HepG2 (cell line): ENCODE data around the gene MAGI1. TPM values are rescaled to one million over a fixed set of nuclear protein-coding genes. Genes with fewer than 3 reads are reported as not detected.

Source experiments
- ATAC-seq: fragments of 200-7000 bp; cut with Tn5 transposase; 3 replicates; pipeline ENCODE4 v1.9.1; 2020; ENCODE audit warnings: mild to moderate bottlenecking, moderate library complexity
- BruUV-seq: library from RNA; stranded (reverse); fragments of 400-500 nt; replicated peaks from 2 replicates; lab custom pipeline; 2021; lab: Mats Ljungman, UMichigan
- CTCF ChIA-PET: fragments of 300-600 bp; formaldehyde crosslinking; extraction: SDS; loops from one replicate; lab custom pipeline; 2021; ENCODE audit warnings: low total read pairs, inconsistent platforms, low intra/inter-chr PET ratio; lab: Yijun Ruan, JAX
- POLR2A ChIA-PET: fragments of 350-600 bp; sonication (Branson Sonifier 250); formaldehyde crosslinking; loops from one replicate; lab custom pipeline; 2020; ENCODE audit warnings: antibody characterized with exemption, inconsistent platforms; lab: Yijun Ruan, JAX
- DNase-seq: peaks from one replicate; pipeline ENCODE4 v3.0.0-alpha.2; 2015; ENCODE audit warnings: low spot score
- FAIRE-seq: peaks from 3 replicates; lab custom pipeline; 2011; peaks lifted over from hg19 to GRCh38; lab: Jason Lieb, UNC
- H2AFZ ChIP-seq: one replicate; pipeline ENCODE4 v1.6.1; 2011; ENCODE audit warnings: low read length, inconsistent platforms
- H3K27ac ChIP-seq: fragments of 300-600 bp; 3 replicates; pipeline ENCODE4 v1.8.0; 2011; ENCODE audit warnings: mixed run types, mild to moderate bottlenecking, mixed read lengths, low read length, inconsistent platforms; ENCODE audit not compliant: insufficient read depth; ENCODE audit errors: extremely low read length
- H3K27me3 ChIP-seq, 2 experiments: fragments of 200-600 bp in 1 of 2; 2 replicates in 1 of 2; 3 replicates in 1 of 2; pipeline versions ENCODE4 v1.6.0 to v1.8.0; 2011; ENCODE audit warnings: low read length in 2 of 2, mild to moderate bottlenecking in 2 of 2, moderate library complexity in 2 of 2, inconsistent platforms in 1 of 2; ENCODE audit not compliant: insufficient read depth in 2 of 2, control insufficient read depth in 1 of 2
- H3K36me3 ChIP-seq, 2 experiments: fragments of 200-600 bp in 1 of 2; replicated peaks in 1 of 2; 2 replicates in 1 of 2; 3 replicates in 1 of 2; pipeline versions ENCODE4 v1.5.1 to v1.8.0; 2011; ENCODE audit warnings: low read length in 2 of 2, inconsistent platforms in 1 of 2; ENCODE audit not compliant: insufficient read depth in 2 of 2, control insufficient read depth in 1 of 2
- H3K4me1 ChIP-seq: 2 replicates; pipeline ENCODE4 v1.5.1; 2012; ENCODE audit warnings: low read length, inconsistent platforms; ENCODE audit not compliant: insufficient read depth
- H3K4me2 ChIP-seq: 2 replicates; pipeline ENCODE4 v1.6.0; 2011; ENCODE audit warnings: low read depth, low read length, inconsistent platforms
- H3K4me3 ChIP-seq, 3 experiments: fragments of 200-600 bp in 1 of 3; sonication (generic), shearing (Covaris generic) in 1 of 3; replicated peaks in 1 of 3; 2 replicates each; pipeline ENCODE4 v1.5.1; 2011 to 2016; ENCODE audit warnings: low read length in 3 of 3, inconsistent platforms in 2 of 3, low read depth in 2 of 3, mild to moderate bottlenecking in 2 of 3, control low read depth in 1 of 3, mixed read lengths in 1 of 3; ENCODE audit not compliant: insufficient read depth in 1 of 3
- H3K79me2 ChIP-seq: one replicate; pipeline ENCODE4 v1.6.1; 2011; ENCODE audit warnings: low read length, inconsistent platforms; ENCODE audit not compliant: insufficient read depth
- H3K9ac ChIP-seq: 2 replicates; pipeline ENCODE4 v1.6.0; 2011; ENCODE audit warnings: mild to moderate bottlenecking, low read depth, low read length, inconsistent platforms; ENCODE audit not compliant: insufficient read depth
- H3K9me3 ChIP-seq: 2 replicates; pipeline ENCODE4 v1.5.1; 2012; ENCODE audit warnings: mild to moderate bottlenecking, low read length
- H4K20me1 ChIP-seq: 2 replicates; pipeline ENCODE4 v1.6.0; 2011; ENCODE audit warnings: inconsistent platforms, mild to moderate bottlenecking, low read length, moderate library complexity; ENCODE audit not compliant: insufficient read depth
- ASH2L ChIP-seq: fragments of 300-600, 200-600 bp; sonication (generic); IDR thresholded peaks from 2 replicates; pipeline ENCODE4 v1.7.0; 2017; ENCODE audit warnings: low read depth, mild to moderate bottlenecking, moderate library complexity, mixed read lengths, low read length; ENCODE audit not compliant: insufficient read length
- BCL6 ChIP-seq: IDR thresholded peaks from 2 replicates; pipeline ENCODE4 v1.6.1; 2016; ENCODE audit warnings: missing genetic modification reagents, missing compliant biosample characterization
- ETV5 ChIP-seq: IDR thresholded peaks from 2 replicates; pipeline ENCODE4 v1.6.1; 2018; ENCODE audit warnings: missing biosample characterization, missing genetic modification reagents, inconsistent platforms, borderline replicate concordance
- FOSL1 ChIP-seq: sonication (generic); formaldehyde crosslinking; IDR thresholded peaks from 2 replicates; pipeline ENCODE4 v1.9.0; 2021; ENCODE audit warnings: missing genetic modification reagents, borderline replicate concordance
- HNF4A ChIP-seq: sonication (generic); formaldehyde crosslinking; IDR thresholded peaks from 2 replicates; pipeline ENCODE4 v1.4.0; 2020; ENCODE audit warnings: missing genetic modification reagents
- JUND ChIP-seq: sonication (generic); formaldehyde crosslinking; IDR thresholded peaks from 2 replicates; pipeline ENCODE4 v1.8.0; 2022; ENCODE audit warnings: mild to moderate bottlenecking, missing genetic modification reagents
- KLF13 ChIP-seq: sonication (generic); formaldehyde crosslinking; IDR thresholded peaks from 2 replicates; pipeline ENCODE4 v1.4.0; 2020; ENCODE audit warnings: mild to moderate bottlenecking, missing genetic modification reagents
- ONECUT2 ChIP-seq: sonication (generic); formaldehyde crosslinking; IDR thresholded peaks from 2 replicates; pipeline ENCODE4 v1.4.0; 2020; ENCODE audit warnings: missing genetic modification reagents
- PCBP1 ChIP-seq: fragments of 200-400 bp; formaldehyde crosslinking; IDR thresholded peaks from 2 replicates; pipeline ENCODE4 v1.6.1; 2017; ENCODE audit warnings: mild to moderate bottlenecking, low read depth, low read length, borderline replicate concordance
- PHF20 ChIP-seq: sonication (generic); formaldehyde crosslinking; IDR thresholded peaks from 2 replicates; pipeline ENCODE4 v1.5.0; 2020; ENCODE audit warnings: mild to moderate bottlenecking, missing genetic modification reagents
- RFX1 ChIP-seq: fragments of 450-650 bp; IDR thresholded peaks from 2 replicates; pipeline ENCODE4 v1.6.1; 2017
- RFXANK ChIP-seq: IDR thresholded peaks from 2 replicates; pipeline ENCODE4 v1.6.1; 2016
- RNF2 ChIP-seq: fragments of 450-650 bp; conservative IDR thresholded peaks from 2 replicates; pipeline ENCODE4 v1.6.1; 2016; ENCODE audit warnings: low read depth
- SP4 ChIP-seq: sonication (generic); formaldehyde crosslinking; IDR thresholded peaks from 2 replicates; pipeline ENCODE4 v1.8.1; 2023; ENCODE audit warnings: mild to moderate bottlenecking, missing genetic modification reagents
- TCF12 ChIP-seq, 2 experiments: fragments of 450-650 bp in 1 of 2; sonication (generic) in 1 of 2; formaldehyde crosslinking in 1 of 2; IDR thresholded peaks; 2 replicates each; pipeline versions ENCODE4 v1.6.1 to v1.8.0; 2017 to 2022; ENCODE audit warnings: antibody characterized with exemption in 1 of 2, mild to moderate bottlenecking in 1 of 2, missing genetic modification reagents in 1 of 2, moderate library complexity in 1 of 2
- THAP11 ChIP-seq: IDR thresholded peaks from 2 replicates; pipeline ENCODE4 v1.6.1; 2016; ENCODE audit warnings: missing biosample characterization, missing genetic modification reagents
- THYN1 ChIP-seq: sonication (generic); formaldehyde crosslinking; IDR thresholded peaks from 2 replicates; pipeline ENCODE4 v1.8.1; 2023; ENCODE audit warnings: low read depth, mild to moderate bottlenecking, moderate library complexity, missing genetic modification reagents, borderline replicate concordance
- ZNF326 ChIP-seq: sonication (generic); formaldehyde crosslinking; IDR thresholded peaks from 2 replicates; pipeline ENCODE4 v1.4.0; 2020; ENCODE audit warnings: missing genetic modification reagents, borderline replicate concordance
- ZNF644 ChIP-seq: IDR thresholded peaks from 2 replicates; pipeline ENCODE4 v1.6.1; 2016; ENCODE audit warnings: low read depth
- WGBS: methylation state at CpG from one replicate; pipeline ENCODE4 v1.1.6; 2017; ENCODE audit warnings: low lambda C conversion rate; 5-methylcytosine and 5-hydroxymethylcytosine counted together
- in situ Hi-C: cut with HindIII; loops from 2 replicates; pipeline ENCODE4 v1.10.0; 2017; ENCODE audit warnings: low pct_unique_long_range_greater_than_20kb; ENCODE audit not compliant: extremely low pct_ligation_motif_present
- intact Hi-C: fragments of 100-400 bp; cut with micrococcal nuclease; formaldehyde crosslinking; loops from one replicate; pipeline ENCODE4 v1.10.0; 2022; ENCODE audit not compliant: unreplicated experiment
- polyA plus RNA-seq, 8 experiments: library from polyadenylated mRNA; depleted of rRNA in 3 of 8; stranded (reverse) in 7 of 8; unstranded in 1 of 8; fragments of >200 nt; fragmentation: Illumina TruSeq in 4 of 8; extraction: Trizol in 4 of 8; gene quantifications; 2 replicates each; pipeline versions ENCODE4 v1.2.1 to v1.2.3, GENCODE V29; 2011 to 2016; ENCODE audit warnings: low read depth in 4 of 8, missing spikeins in 1 of 8, mixed read lengths in 1 of 8; ENCODE audit not compliant: insufficient read depth in 1 of 8
- total RNA-seq, 5 experiments: library from RNA; depleted of rRNA; stranded (reverse); fragments of >200 nt; fragmentation: Illumina TruSeq; extraction: Trizol; gene quantifications; 2 replicates each; pipeline ENCODE4 v1.2.3, GENCODE V29; 2016; ENCODE audit warnings: low read depth in 1 of 5

Gene MAGI1
- total and polyA plus RNA-seq, 2 of the 13 experiments (the other 11 are each of a cell fraction or from before 2014, with no cell fraction given) = 22.2 to 26.0 TPM

- TF ChIP-seq THYN1 (CRISPR knock-in tag) (no peak), ZNF326 (CRISPR knock-in tag) (no peak), PHF20 (no peak), KLF13 (CRISPR knock-in tag) (no peak), HNF4A (CRISPR knock-in tag) (no peak), BCL6 (CRISPR knock-in tag) (no peak), ONECUT2 (CRISPR knock-in tag) (no peak), RFX1 (no peak), THAP11 (CRISPR knock-in tag) (no peak), FOSL1 (CRISPR knock-in tag) (0 out of 2 replicates have a peak, but pooled peaks have one; percentile 10)
These were observed 86.7 kb downstream of the MAGI1 start (continued) for GRCh38 chr3:65951836-65952505.

DNA sequence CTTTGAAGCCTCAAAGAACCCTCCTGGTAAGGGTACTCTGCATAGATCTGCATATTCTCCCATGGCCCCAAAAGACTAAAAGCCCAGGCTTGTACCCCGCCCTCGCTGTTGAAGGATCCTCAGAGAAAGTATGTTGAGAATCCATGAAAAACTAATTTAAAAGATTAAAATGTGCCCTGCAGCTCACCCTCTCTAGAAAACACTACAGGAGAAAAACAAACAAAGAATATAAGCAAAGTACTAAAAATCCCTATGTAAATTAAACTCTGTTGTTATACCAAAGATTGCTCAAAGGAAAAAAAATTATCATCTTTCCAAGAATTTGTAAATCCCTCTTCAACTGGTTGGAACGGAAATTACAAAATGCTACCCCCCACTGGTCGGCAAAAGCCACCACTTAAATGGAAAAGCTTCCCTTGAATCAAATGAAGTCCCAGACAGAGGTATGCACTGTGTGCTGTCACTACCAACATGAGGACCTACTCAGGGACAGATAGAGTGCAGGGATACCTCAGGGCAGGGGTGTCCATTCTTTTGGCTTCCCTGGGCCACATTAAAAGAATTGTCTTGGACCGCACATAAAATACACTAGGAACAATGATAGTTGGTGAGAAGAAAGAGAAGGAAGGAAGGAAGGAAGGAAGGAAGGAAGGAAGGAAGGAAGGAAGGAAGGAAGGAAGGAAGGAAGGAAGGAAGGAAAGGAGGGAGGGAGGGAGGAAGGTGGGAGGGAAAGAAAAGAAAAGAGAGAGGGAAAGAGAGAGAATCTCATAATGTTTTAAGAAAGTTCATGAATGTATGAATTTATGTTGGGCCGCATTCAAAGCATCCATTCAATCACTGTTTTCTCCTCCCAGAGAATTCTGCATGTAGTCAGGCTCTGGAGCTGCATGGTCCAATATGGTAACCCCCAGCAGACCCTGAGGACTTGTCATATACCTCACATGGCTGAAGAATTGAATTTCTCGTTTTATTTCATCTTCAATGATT is 88.1 kb downstream of the MAGI1 start:
- TF ChIP-seq RFXANK (CRISPR knock-in tag) (no peak), PCBP1 (no peak), TCF12 (IDR thresholded peaks at IDR 0.05) (no peak), TCF12 (CRISPR knock-in tag; IDR thresholded peaks at IDR 0.05) (no peak), RNF2 (no peak), ASH2L (no peak), ETV5 (CRISPR knock-in tag) (no peak), ZNF644 (CRISPR knock-in tag) (no peak), SP4 (CRISPR knock-in tag) (no peak), JUND (CRISPR knock-in tag) (no peak)
- Histone ChIP-seq H3K9me3 (no peaks in the 10 kb centered on the region), H3K79me2 (peaks cover 81% of the 10 kb centered on the region), H4K20me1 (peaks cover 3% of the 10 kb centered on the region; the same call in 1 of the 2 replicates), H2AFZ (no peak overlapping the region), H3K36me3 (no peaks in the 10 kb centered on the region), H3K4me1 (peaks cover 69% of the 10 kb centered on the region), H3K4me2 (no peak overlapping the region), H3K27me3 (no peaks in the 10 kb centered on the region), H3K4me3 (no peak overlapping the region), H3K27ac (no peak overlapping the region), H3K9ac (no peak overlapping the region)
- FAIRE-seq (no peak), DNase-seq (no peak), ATAC-seq (no peak)
- ChIA-PET POLR2A (no interaction called here), CTCF (no interaction called here)
- in situ Hi-C loops (no loop called here), intact Hi-C loops (loop anchor here (5.0 kb wide), 1 partner anchor 38 kb away; no protein-coding TSS in a partner anchor)
- WGBS = 89% methylated on average over 7 of the region's 7 CpGs
- no TSS peak for BruUV-seq
